DMS153 treated with DMSO at 0.1 percent for 48 hours (cell line): ENCODE results near the gene RGS12.

Experiments used
- DNase-seq: peaks from one replicate; lab custom pipeline; 2025; ENCODE audit not compliant: unreplicated experiment; lab: John Stamatoyannopoulos, UW

The RGS12 gene

GRCh38 chr4:3252831-3253641, 39.8 kb upstream of the RGS12 start:
- no peak for DNase-seq

GRCh38 chr4:3253808-3254207, 39.0 kb upstream of the RGS12 start:
- no peak for DNase-seq

GRCh38 chr4:3254302-3255131, 38.3 kb upstream of the RGS12 start:
- no peak for DNase-seq

DNA sequence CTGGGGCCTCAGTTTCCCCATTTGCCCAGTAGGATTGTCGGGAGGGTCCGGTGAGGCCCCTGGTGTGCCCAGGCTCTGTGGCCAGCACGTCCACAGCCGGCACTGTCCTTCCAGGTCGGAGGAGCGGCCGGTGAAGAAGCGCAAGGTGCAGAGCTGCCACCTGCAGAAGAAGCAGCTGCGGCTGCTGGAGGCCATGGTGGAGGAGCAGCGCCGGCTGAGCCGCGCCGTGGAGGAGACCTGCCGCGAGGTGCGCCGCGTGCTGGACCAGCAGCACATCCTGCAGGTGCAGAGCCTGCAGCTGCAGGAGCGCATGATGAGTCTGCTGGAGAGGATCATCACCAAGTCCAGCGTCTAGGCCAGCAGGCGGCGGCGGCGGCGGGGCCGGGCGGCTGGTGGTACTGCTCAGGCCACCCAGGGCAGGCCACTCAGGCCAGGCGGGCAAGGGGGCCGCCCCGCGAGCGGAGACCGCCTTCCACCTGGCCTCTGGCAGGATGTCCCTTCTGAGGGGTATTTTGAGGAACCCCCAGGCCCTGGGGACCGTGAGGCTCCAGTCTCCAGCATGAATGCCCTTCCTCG, 37.1 kb upstream of the RGS12 start:
- no peak for DNase-seq

- no peak for DNase-seq
Observed at GRCh38 chr4:3256230-3257102, 36.4 kb upstream of the RGS12 start.

DNA sequence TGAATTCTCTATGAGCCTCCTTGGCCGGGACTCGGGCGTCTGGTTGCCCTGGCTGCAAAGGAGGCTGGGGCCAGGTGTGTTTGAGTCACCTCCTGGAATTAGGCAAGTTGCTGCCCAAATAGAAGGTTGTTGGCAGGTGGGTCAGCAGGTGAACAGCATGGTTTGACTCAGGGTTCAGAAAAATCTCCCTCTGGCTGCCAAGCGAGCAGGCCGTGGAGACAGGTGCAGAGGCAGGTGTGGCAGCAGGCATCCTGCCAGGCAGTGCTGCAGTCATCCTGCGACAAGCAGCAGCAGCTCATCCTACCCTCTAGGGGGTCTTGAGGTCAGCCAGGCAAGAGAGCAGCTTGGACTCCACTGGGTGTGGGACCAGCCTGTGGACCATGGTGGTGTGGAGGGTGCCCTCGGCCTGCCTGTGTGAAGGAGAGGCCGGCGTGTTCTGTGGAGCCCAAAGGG, 35.7 kb upstream of the RGS12 start:
- DNase-seq, result peak; percentile 13

- DNase-seq, result no peak
Observed at GRCh38 chr4:3257556-3258482, 35.0 kb upstream of the RGS12 start.

DNA sequence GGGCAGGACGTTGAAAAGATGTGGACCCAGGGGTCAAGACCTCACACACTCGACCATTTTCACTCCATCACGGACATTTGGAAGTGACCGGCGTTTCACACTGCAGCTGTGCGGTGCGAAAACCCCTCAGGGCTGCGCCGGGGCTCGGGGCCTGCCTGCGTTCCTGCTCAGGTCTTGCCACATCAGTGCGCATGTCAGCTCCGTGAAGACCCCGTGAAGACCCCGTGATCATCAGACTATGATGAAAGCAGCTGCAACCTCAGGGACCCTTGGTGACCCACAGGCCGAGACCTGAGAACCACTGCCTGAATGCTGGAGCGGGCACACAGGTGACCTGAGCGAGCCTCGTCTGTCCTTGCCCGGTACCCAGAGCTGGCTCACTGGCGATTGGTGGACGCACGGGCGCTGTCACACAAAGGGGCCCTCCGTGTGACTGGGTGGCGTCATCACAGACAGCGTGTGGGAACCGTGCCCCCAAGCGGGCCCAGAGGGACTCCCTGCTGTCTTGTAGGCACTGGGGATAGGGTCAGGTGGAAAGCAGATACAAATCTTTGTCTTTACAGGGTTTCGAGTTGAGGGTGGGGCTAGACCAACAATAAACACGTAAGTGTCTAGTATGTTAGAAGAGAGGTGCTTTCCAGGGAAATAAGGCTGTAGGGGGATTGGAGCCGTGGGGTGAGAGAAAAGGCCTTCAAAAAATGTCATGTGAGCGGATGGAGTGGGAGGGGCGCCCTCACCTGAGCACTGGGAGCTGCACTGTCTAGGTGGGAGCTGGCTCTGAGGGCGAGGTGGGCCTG, 31.2 kb upstream of the RGS12 start:
- DNase-seq, result no peak

DNA sequence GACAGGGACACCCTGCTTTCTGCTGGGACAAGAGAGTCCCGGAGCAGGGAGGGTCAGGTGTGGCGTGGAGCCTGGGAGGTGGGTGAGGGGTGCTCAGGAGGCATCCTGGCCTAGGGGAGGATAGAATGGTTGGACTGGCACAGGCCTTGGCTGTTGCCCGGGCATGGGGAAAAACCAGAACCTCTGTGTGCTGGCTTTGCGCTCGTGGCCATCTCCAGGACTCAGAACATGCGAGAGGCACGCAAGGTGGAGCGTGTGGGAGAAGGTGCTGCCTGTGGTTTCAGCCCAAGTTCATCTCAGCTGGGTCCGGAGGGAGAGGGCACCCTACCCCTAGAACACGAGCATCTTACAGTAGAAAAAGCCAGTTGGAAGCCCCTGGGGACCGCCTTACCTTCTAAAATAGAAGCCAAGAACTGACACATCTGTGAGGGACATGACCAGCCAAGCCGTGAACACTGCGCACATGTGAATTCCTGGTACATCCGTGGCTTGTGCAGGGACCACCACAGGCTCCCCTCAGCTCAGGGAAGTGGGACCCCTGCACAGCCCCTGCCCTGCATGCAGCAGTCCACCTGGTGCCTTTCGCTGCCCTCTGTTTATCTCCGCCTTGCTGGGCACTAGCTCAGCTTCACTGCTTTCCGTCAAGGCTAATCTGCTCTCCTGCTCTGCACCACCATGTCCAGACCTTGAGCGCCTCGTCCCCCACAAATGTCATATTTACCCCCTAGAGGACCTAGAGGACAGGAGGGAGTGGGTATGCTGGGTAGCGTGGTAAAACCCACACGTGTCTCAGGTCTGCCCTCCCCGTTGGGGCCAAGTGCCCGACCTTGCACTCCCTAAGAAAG, 30.4 kb upstream of the RGS12 start:
- DNase-seq, result no peak

DNA sequence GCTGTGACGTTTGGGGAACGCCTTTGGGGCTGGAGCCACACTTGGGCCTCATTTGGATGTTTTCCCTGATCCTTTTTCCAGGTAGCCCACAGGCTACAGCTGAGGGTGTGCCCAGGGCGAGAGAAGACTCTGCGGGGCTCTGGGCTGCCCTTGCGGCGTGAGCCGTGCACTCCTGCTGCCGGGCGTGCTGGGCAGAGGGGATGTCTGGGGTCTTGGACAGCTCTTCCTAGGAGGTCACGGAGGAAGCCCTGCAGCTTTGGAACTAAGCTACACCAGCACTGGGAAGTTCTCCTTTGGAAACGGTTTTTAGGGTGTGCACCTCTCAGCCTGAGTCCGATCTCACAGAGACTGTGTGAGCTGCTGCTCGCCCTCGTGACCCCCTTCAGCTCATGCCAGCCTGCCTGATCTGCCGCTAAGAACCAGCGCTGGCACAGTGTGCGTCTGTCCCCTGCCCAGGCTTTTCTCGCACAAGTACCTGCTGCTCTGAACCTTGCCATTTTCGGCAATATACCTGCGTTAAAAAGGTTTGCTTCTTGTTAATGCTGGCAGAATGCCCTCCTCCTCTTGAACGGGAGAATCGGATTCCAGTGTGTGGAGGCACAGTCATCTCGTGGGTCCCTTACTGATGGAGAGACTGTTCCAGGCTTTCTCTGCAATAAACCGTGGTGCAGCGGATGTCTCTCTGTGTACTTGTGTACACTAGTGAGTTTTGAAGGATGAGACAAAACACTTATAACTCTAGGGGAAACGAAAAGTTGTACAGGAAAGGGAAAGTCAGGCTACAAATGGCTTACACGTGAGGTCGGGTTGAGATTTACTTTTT, 29.6 kb upstream of the RGS12 start:
- no peak for DNase-seq

DNA sequence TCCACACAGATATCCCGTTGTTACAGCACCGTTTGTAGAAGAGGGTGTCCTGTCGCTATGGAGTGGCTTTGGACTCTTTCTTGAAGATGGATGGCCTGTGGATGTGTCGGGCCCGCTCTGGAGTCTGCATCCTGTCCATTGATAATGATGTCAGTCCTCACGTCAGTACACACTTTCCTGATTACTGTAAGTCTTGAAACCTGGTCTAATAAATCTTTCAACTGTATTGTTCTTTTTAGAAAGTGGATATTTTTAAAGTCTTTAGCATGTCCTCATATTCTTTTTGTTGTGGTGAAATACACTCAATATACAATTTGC, 29.0 kb upstream of the RGS12 start:
- DNase-seq, result no peak

DNA sequence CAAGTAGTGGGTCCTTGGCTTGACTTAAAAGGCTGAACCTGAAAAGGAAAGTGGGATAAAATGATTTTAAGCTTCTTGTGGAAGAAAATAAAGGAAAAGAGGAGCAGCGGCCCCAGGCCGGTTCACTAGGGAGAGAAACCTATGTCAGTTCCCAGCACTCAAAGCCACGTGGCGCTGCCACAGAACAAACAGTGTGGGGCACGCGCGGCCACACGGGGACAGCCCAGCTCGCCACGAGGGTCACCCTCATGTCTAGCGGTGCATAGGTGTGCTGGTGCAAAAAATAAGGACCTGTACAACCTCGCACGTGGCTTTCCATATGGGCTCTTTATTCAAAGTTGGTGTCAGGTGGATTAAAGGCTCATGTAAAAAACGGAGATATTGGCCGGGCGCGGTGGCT, 26.7 kb upstream of the RGS12 start:
- no peak for DNase-seq

DNA sequence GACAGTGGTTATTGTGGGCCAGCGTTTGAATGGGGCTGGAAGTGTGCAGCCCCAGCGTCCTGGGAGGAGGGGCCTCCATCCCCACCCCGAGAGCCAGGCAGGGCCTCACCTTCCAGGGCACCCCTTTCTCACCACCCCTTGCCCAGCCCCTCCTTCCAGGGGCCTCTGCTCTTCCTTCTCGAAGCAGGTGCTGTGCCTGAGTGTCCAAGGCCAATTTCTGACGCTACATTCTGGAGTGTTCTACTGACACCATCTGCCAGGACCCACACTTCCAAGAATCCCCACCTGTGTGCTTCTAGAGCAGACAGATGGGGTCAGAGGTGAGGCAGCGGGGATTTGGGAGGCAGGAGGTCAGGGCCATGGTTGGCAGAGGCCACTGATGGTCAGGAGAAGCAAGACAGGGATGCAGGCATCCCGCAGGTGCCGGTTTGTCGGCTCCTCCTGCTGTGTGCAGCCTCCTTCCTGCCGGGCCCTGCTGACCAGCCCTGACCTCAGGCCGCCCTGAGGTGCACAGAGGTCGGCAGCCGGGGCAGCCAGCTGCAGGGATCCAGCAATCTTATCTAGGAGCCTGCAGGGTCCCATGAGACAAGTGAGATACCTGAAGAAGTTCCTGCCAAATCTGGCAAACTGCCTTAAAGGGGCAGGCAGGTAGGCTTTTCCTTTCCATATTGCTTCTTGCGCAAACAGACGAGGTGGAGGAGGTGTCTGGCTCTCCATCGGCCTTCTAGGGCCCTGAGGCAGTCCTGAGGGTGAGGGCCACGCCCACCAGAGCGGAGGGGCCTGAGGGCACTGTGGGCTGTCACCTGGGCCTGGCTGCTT, 25.0 kb upstream of the RGS12 start:
- DNase-seq, result no peak

GRCh38 chr4:3268395-3269104, 24.3 kb upstream of the RGS12 start:
- no peak for DNase-seq

DNA sequence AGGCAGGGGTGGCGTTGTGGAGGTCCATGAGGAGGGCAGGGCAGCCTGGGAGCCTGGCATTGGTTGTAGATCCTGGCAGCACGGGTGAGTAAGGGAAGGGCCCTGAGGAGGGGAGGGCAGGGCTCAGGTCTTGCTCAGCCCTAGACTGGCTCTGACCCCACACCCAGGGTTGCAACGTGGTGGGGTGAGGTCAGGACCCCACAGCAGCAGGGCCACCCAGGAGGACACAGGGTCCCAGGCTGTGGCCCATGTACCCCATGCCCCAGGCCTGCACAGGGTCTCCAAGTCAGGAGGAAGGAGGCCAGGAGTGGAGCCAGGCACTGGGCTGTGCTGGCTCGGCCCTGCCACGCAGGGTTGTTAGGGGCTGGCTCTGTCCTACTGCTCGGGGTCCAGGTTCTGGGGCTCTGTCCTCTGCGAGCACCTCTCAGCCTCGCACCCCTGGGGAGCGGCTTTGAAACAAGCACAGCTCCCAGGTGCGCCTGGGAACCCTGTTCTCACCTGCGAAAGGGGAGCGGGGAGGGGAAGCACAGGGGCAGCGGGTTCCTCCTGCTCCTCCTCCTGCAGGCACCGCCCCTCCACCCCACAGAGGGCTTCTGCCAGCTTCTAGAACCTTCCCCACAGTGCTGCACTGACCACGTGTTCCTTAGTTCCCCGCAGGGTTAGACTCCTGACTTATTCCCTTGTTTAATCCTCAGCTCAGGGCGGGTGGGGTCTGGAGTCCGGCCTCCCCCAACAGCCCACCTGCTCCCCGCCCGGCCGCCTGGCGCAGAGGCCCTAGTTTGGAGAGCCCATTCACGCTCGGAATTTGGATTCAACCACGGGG, 23.5 kb upstream of the RGS12 start:
- DNase-seq, result no peak
